BLaER1 (cell line): Measurements from ENCODE around the gene SLFNL1.

Experiments
- H3K27ac ChIP-seq: shearing (Covaris generic); formaldehyde crosslinking; 2 replicates; pipeline ENCODE4 v1.8.1; 2022
- H3K27me3 ChIP-seq: shearing (Covaris generic); formaldehyde crosslinking; 2 replicates; pipeline ENCODE4 v1.8.1; 2022
- H3K36me3 ChIP-seq: shearing (Covaris generic); formaldehyde crosslinking; 2 replicates; pipeline ENCODE4 v1.8.1; 2022
- H3K4me1 ChIP-seq: shearing (Covaris generic); formaldehyde crosslinking; 2 replicates; pipeline ENCODE4 v1.8.1; 2022
- H3K4me2 ChIP-seq: shearing (Covaris generic); formaldehyde crosslinking; 2 replicates; pipeline ENCODE4 v1.8.1; 2022
- H3K4me3 ChIP-seq: shearing (Covaris generic); formaldehyde crosslinking; 2 replicates; pipeline ENCODE4 v1.8.1; 2022
- H3K9ac ChIP-seq: shearing (Covaris generic); formaldehyde crosslinking; 2 replicates; pipeline ENCODE4 v1.8.1; 2022
- H3K9me3 ChIP-seq: shearing (Covaris generic); formaldehyde crosslinking; 2 replicates; pipeline ENCODE4 v1.8.1; 2022
- H4K20me1 ChIP-seq: shearing (Covaris generic); formaldehyde crosslinking; 2 replicates; pipeline ENCODE4 v1.8.1; 2022
- Cebpa-rat ChIP-seq: shearing (Covaris generic); IDR thresholded peaks from 2 replicates; pipeline ENCODE4 v1.8.1; 2022

SLFNL1 gene

GRCh38 chr1:41038110-41038509 is 16.6 kb upstream of the SLFNL1 start:
- Histone ChIP-seq H3K36me3 (peaks cover 100% of the 10 kb centered on the region), H3K9me3 (no peaks in the 10 kb centered on the region), H3K27ac (no peak overlapping the region), H3K9ac (no peak overlapping the region), H3K4me2 (no peak overlapping the region), H4K20me1 (0 out of 2 replicates have a peak, but pooled peaks cover 4% of the 10 kb centered on the region), H3K4me3 (no peak overlapping the region), H3K4me1 (no peaks in the 10 kb centered on the region), H3K27me3 (no peaks in the 10 kb centered on the region)
- TF ChIP-seq Cebpa-rat: no peak

GRCh38 chr1:41037116-41037903 is 15.8 kb upstream of the SLFNL1 start:
- Histone ChIP-seq H3K9ac (no peak overlapping the region), H3K4me3 (no peak overlapping the region), H3K27me3 (no peaks in the 10 kb centered on the region), H4K20me1 (0 out of 2 replicates have a peak, but pooled peaks cover 4% of the 10 kb centered on the region), H3K9me3 (no peaks in the 10 kb centered on the region), H3K27ac (no peak overlapping the region), H3K4me2 (no peak overlapping the region), H3K36me3 (peaks cover 100% of the 10 kb centered on the region), H3K4me1 (no peaks in the 10 kb centered on the region)
- TF ChIP-seq Cebpa-rat: no peak

- no peaks in the 10 kb centered on the region for H3K9me3 ChIP-seq
- H3K27ac ChIP-seq: no peak overlapping the region
- no peak overlapping the region for H3K4me3 ChIP-seq
- H3K9ac ChIP-seq: no peak overlapping the region
- H3K4me1 ChIP-seq: no peaks in the 10 kb centered on the region
- peaks cover 100% of the 10 kb centered on the region for H3K36me3 ChIP-seq
- no peak for TF ChIP-seq Cebpa-rat
- H3K27me3 ChIP-seq: no peaks in the 10 kb centered on the region
- H4K20me1 ChIP-seq: no peaks in the 10 kb centered on the region
- no peak overlapping the region for H3K4me2 ChIP-seq
These were observed 11.7 kb upstream of the SLFNL1 start for GRCh38 chr1:41033272-41033671.

GRCh38 chr1:41032147-41032546 is 10.6 kb upstream of the SLFNL1 start:
- Histone ChIP-seq H3K36me3 (peaks cover 100% of the 10 kb centered on the region), H3K4me1 (no peaks in the 10 kb centered on the region), H3K4me2 (no peak overlapping the region)

GRCh38 chr1:41030872-41031616 is 9.5 kb upstream of the SLFNL1 start:
- no peak overlapping the region for H3K27ac ChIP-seq
- H3K36me3 ChIP-seq: peaks cover 100% of the 10 kb centered on the region
- TF ChIP-seq Cebpa-rat: no peak

More at GRCh38 chr1:41032147-41032546, 10.6 kb upstream of the SLFNL1 start:
- no peaks in the 10 kb centered on the region for H3K9me3 ChIP-seq
- H3K27me3 ChIP-seq: no peaks in the 10 kb centered on the region
- no peak for TF ChIP-seq Cebpa-rat
- H3K27ac ChIP-seq: no peak overlapping the region
- no peaks in the 10 kb centered on the region for H4K20me1 ChIP-seq
- H3K9ac ChIP-seq: no peak overlapping the region
- H3K4me3 ChIP-seq: no peak overlapping the region

GRCh38 chr1:41028034-41028642 is 6.6 kb upstream of the SLFNL1 start:
- TF ChIP-seq Cebpa-rat: no peak
- Histone ChIP-seq H3K9me3 (no peaks in the 10 kb centered on the region), H3K4me1 (peaks cover 12% of the 10 kb centered on the region), H3K27me3 (no peaks in the 10 kb centered on the region), H3K4me3 (no peak overlapping the region), H3K4me2 (no peak overlapping the region), H3K27ac (peak overlapping the region; percentile 18; the same call in 1 of the 2 replicates), H4K20me1 (no peaks in the 10 kb centered on the region), H3K9ac (no peak overlapping the region), H3K36me3 (peaks cover 100% of the 10 kb centered on the region)

More at GRCh38 chr1:41030872-41031616, 9.5 kb upstream of the SLFNL1 start:
- no peak overlapping the region for H3K9ac ChIP-seq
- no peaks in the 10 kb centered on the region for H3K27me3 ChIP-seq
- H3K4me3 ChIP-seq: no peak overlapping the region
- H3K9me3 ChIP-seq: no peaks in the 10 kb centered on the region
- H4K20me1 ChIP-seq: no peaks in the 10 kb centered on the region
- no peaks in the 10 kb centered on the region for H3K4me1 ChIP-seq
- no peak overlapping the region for H3K4me2 ChIP-seq

- no peaks in the 10 kb centered on the region for H3K9me3 ChIP-seq
- H3K4me1 ChIP-seq: peaks cover 31% of the 10 kb centered on the region
- no peak overlapping the region for H3K4me3 ChIP-seq
- H3K27me3 ChIP-seq: no peaks in the 10 kb centered on the region
- no peak for TF ChIP-seq Cebpa-rat
- no peak overlapping the region for H3K9ac ChIP-seq
- no peak overlapping the region for H3K4me2 ChIP-seq
- no peaks in the 10 kb centered on the region for H4K20me1 ChIP-seq
- peak overlapping the region; percentile 22; the same call in 1 of the 2 replicates for H3K27ac ChIP-seq
- H3K36me3 ChIP-seq: peaks cover 90% of the 10 kb centered on the region
These were observed 4.7 kb upstream of the SLFNL1 start for GRCh38 chr1:41025979-41026819.

- H3K4me1 ChIP-seq: peaks cover 44% of the 10 kb centered on the region
These were observed 3.4 kb upstream of the SLFNL1 start for GRCh38 chr1:41024953-41025352.

GRCh38 chr1:41023279-41023990 is 1.9 kb upstream of the SLFNL1 start:
- Histone ChIP-seq H3K9me3 (no peaks in the 10 kb centered on the region), H3K27me3 (no peaks in the 10 kb centered on the region), H3K4me2 (peak overlapping the region; percentile 79; the same call in 1 of the 2 replicates), H3K4me3 (no peak overlapping the region), H4K20me1 (no peaks in the 10 kb centered on the region), H3K9ac (peak overlapping the region; percentile 50; the same call in 1 of the 2 replicates), H3K27ac (peak overlapping the region; percentile 99), H3K4me1 (peaks cover 59% of the 10 kb centered on the region), H3K36me3 (peaks cover 79% of the 10 kb centered on the region)
- TF ChIP-seq Cebpa-rat: no peak

More at GRCh38 chr1:41024953-41025352, 3.4 kb upstream of the SLFNL1 start:
- TF ChIP-seq Cebpa-rat: no peak
- no peaks in the 10 kb centered on the region for H3K27me3 ChIP-seq
- no peaks in the 10 kb centered on the region for H4K20me1 ChIP-seq
- H3K27ac ChIP-seq: peak overlapping the region; percentile 99; the same call in 1 of the 2 replicates
- H3K4me2 ChIP-seq: no peak overlapping the region
- peaks cover 85% of the 10 kb centered on the region for H3K36me3 ChIP-seq
- no peak overlapping the region for H3K4me3 ChIP-seq
- no peak overlapping the region for H3K9ac ChIP-seq
- no peaks in the 10 kb centered on the region for H3K9me3 ChIP-seq
